Measurements from ENCODE around the gene CCT3.

The CCT3 gene

GRCh38 chr1:156262461-156263287, 75.4 kb downstream of the CCT3 start:
- no peaks in the 10 kb centered on the region for H3K4me1 ChIP-seq (ENCODE audit: control insufficient read depth, insufficient read depth, low read length)
- H3K27me3 ChIP-seq (ENCODE audit: control insufficient read depth, insufficient read depth, low read length): no peaks in the 10 kb centered on the region
- no peak overlapping the region for H3K9ac ChIP-seq (ENCODE audit: low read depth, low read length)
- H3K36me3 ChIP-seq (ENCODE audit: control insufficient read depth, insufficient read depth, low read length): peaks cover 82% of the 10 kb centered on the region
- no peaks in the 10 kb centered on the region for H3K9me3 ChIP-seq (ENCODE audit: control insufficient read depth, insufficient read depth, low read length)
- H3K4me3 ChIP-seq (ENCODE audit: low read depth, low read length): no peak overlapping the region

GRCh38 chr1:156260896-156261295, 77.2 kb downstream of the CCT3 start:
- Histone ChIP-seq H3K9me3 (ENCODE audit: control insufficient read depth, insufficient read depth, low read length) (no peaks in the 10 kb centered on the region), H3K4me3 (ENCODE audit: low read depth, low read length) (no peak overlapping the region), H3K9ac (ENCODE audit: low read depth, low read length) (no peak overlapping the region), H3K36me3 (ENCODE audit: control insufficient read depth, insufficient read depth, low read length) (peaks cover 78% of the 10 kb centered on the region), H3K27me3 (ENCODE audit: control insufficient read depth, insufficient read depth, low read length) (no peaks in the 10 kb centered on the region), H3K4me1 (ENCODE audit: control insufficient read depth, insufficient read depth, low read length) (no peaks in the 10 kb centered on the region)

- peaks cover 67% of the 10 kb centered on the region for H3K36me3 ChIP-seq (ENCODE audit: control insufficient read depth, insufficient read depth, low read length)
- no peaks in the 10 kb centered on the region for H3K4me1 ChIP-seq (ENCODE audit: control insufficient read depth, insufficient read depth, low read length)
- no peaks in the 10 kb centered on the region for H3K27me3 ChIP-seq (ENCODE audit: control insufficient read depth, insufficient read depth, low read length)
- H3K4me3 ChIP-seq (ENCODE audit: low read depth, low read length): no peak overlapping the region
- H3K9ac ChIP-seq (ENCODE audit: low read depth, low read length): no peak overlapping the region
- H3K9me3 ChIP-seq (ENCODE audit: control insufficient read depth, insufficient read depth, low read length): no peaks in the 10 kb centered on the region
These were observed 78.3 kb downstream of the CCT3 start for GRCh38 chr1:156259805-156260204.

Measured in iPS-15b (cell line).